C1 segment of cervical spinal cord (tissue), 14 donors: ENCODE measurements around the gene FOSL2.
A peak's percentile ranks its signal among the peaks of the same experiment; 100 is the strongest.

Source experiments
- DNase-seq, 14 donors: peaks; one replicate each; lab custom pipeline; 2025; lab: John Stamatoyannopoulos, UW

The FOSL2 gene

GRCh38 chr2:28374331-28374730, 18.3 kb upstream of the FOSL2 start:
- DNase-seq = no peak

GRCh38 chr2:28375236-28375635, 17.4 kb upstream of the FOSL2 start:
- DNase-seq = no peak

GRCh38 chr2:28375742-28376631, 16.7 kb upstream of the FOSL2 start:
- DNase-seq = no peak

- no peak for DNase-seq
Measured at GRCh38 chr2:28377195-28377816, 15.4 kb upstream of the FOSL2 start.

- peak in 1 of 14 donors; percentile 42 for DNase-seq
Measured at GRCh38 chr2:28377984-28378678, 14.5 kb upstream of the FOSL2 start.

GRCh38 chr2:28378679-28379584, 13.7 kb upstream of the FOSL2 start:
- no peak for DNase-seq

GRCh38 chr2:28380219-28380618, 12.4 kb upstream of the FOSL2 start:
- DNase-seq = no peak

- DNase-seq = no peak
Measured at GRCh38 chr2:28381225-28382180, 11.2 kb upstream of the FOSL2 start.

- no peak for DNase-seq
Measured at GRCh38 chr2:28382755-28383154, 9.9 kb upstream of the FOSL2 start.

- no peak for DNase-seq
Measured at GRCh38 chr2:28387082-28387960, 5.3 kb upstream of the FOSL2 start.

GRCh38 chr2:28389399-28390240, 3.0 kb upstream of the FOSL2 start:
- DNase-seq = peak in 4 of 14 donors; percentile 32 to 83 (median 78)

- peak in 13 of 14 donors; percentile 55 to 90 (median 79) for DNase-seq
Measured at GRCh38 chr2:28390241-28390745, 2.4 kb upstream of the FOSL2 start.

- DNase-seq = peak in 10 of 14 donors; percentile 55 to 81 (median 72)
Measured at GRCh38 chr2:28390746-28391563, 1.7 kb upstream of the FOSL2 start.

GRCh38 chr2:28391564-28392296, 928 bp upstream of the FOSL2 start:
- DNase-seq = peak in 11 of 14 donors; percentile 13 to 72 (median 55)

GRCh38 chr2:28393114-28393836, 617 bp downstream of the FOSL2 start:
- DNase-seq = peak in 8 of 14 donors; percentile 31 to 59 (median 49)
